VCaP (cell line): Measurements from ENCODE around the gene STRN3.
"Not testable (repeated sequence)": the region's sequence is repeated elsewhere in the genome, so short reads cannot be mapped to it uniquely, and the experiment has no call there.

ENCODE experiments used
- H3K27ac ChIP-seq: fragments of 450-650 bp; 2 replicates; pipeline ENCODE4 v1.5.1; 2017
- CTCF ChIP-seq: fragments of 450-650 bp; conservative IDR thresholded peaks from 2 replicates; pipeline ENCODE4 v1.5.1; 2017; ENCODE audit warnings: mild to moderate bottlenecking, moderate library complexity

Gene STRN3

GRCh38 chr14:31026077-31026449 is at the start of gene STRN3:
STRN3 (minus strand) TSS chr14:31026379; CDS start chr14:31026185, 194 bp downstream.
- H3K27ac ChIP-seq: peak within 1 kb of the TSS; percentile 98
- no peak for TF ChIP-seq CTCF

- H3K27ac ChIP-seq: no peak overlapping the region
- TF ChIP-seq CTCF: no peak
Measured at GRCh38 chr14:31075144-31075543, 49.0 kb upstream of the STRN3 start.

GRCh38 chr14:31071151-31071550 is 45.0 kb upstream of the STRN3 start:
- TF ChIP-seq CTCF: no peak
- no peak overlapping the region for H3K27ac ChIP-seq

- TF ChIP-seq CTCF: no peak
- no peak overlapping the region for H3K27ac ChIP-seq
Measured at GRCh38 chr14:31070431-31070830, 44.3 kb upstream of the STRN3 start.

- no peak for TF ChIP-seq CTCF
- no peak overlapping the region for H3K27ac ChIP-seq
Measured at GRCh38 chr14:31069343-31069742, 43.2 kb upstream of the STRN3 start.

- no peak overlapping the region for H3K27ac ChIP-seq
- TF ChIP-seq CTCF: no peak
Measured at GRCh38 chr14:31068235-31068634, 42.1 kb upstream of the STRN3 start.

GRCh38 chr14:31062908-31063307 is 36.7 kb upstream of the STRN3 start:
- not testable (repeated sequence) for H3K27ac ChIP-seq

- TF ChIP-seq CTCF: no peak
- no peak overlapping the region for H3K27ac ChIP-seq
Measured at GRCh38 chr14:31060253-31060875, 34.2 kb upstream of the STRN3 start.
